Astrocyte of the cerebellum (primary cell): ENCODE data around the gene LSMEM2.

ENCODE experiments used
- DNase-seq: peaks from one replicate; pipeline ENCODE4 v3.0.0-alpha.2; 2011; ENCODE audit warnings: low read depth
- H3K4me3 ChIP-seq: 2 replicates; pipeline ENCODE4 v1.5.1; 2011; ENCODE audit warnings: mild to moderate bottlenecking, low read depth, low read length, moderate library complexity
- in situ Hi-C: cut with HindIII; loops from 2 replicates; pipeline ENCODE4 v1.10.0; 2017; ENCODE audit warnings: low sequenced_read_pairs
- TF ChIP-seq, protein P1 (sequence below): IDR thresholded peaks from 2 replicates; pipeline ENCODE4 v1.5.1; 2012; ENCODE audit warnings: low read length, low read depth, moderate library complexity, mild to moderate bottlenecking; ENCODE audit errors: missing control alignments

The LSMEM2 gene

DNA sequence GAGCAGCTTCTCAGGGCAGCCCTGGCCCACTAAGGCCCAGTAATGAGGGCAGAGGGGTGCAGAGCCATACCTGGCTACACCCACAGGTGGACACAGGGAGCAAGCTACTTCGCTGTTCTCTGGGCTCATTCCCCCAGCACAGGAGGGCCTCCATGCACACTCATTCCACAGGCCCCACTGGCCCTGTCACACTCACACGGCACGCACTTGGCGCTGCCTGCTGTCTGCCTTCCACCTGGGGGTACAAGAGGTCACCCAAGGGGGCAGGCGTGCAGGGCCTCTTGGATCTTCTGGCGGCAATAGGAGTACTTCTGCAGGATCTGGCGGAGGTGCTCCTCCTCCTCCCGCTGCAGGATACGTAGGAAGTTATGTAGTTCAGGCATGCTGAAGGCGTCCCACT lies 51.4 kb downstream of the LSMEM2 start:
- in situ Hi-C loops: loop anchor here (5.0 kb wide), 1 partner anchor 207 kb away; no protein-coding TSS in a partner anchor
- no peak for DNase-seq
- no peak overlapping the region for H3K4me3 ChIP-seq
- TF ChIP-seq, protein P1, sequence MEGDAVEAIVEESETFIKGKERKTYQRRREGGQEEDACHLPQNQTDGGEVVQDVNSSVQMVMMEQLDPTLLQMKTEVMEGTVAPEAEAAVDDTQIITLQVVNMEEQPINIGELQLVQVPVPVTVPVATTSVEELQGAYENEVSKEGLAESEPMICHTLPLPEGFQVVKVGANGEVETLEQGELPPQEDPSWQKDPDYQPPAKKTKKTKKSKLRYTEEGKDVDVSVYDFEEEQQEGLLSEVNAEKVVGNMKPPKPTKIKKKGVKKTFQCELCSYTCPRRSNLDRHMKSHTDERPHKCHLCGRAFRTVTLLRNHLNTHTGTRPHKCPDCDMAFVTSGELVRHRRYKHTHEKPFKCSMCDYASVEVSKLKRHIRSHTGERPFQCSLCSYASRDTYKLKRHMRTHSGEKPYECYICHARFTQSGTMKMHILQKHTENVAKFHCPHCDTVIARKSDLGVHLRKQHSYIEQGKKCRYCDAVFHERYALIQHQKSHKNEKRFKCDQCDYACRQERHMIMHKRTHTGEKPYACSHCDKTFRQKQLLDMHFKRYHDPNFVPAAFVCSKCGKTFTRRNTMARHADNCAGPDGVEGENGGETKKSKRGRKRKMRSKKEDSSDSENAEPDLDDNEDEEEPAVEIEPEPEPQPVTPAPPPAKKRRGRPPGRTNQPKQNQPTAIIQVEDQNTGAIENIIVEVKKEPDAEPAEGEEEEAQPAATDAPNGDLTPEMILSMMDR: no peak

DNA sequence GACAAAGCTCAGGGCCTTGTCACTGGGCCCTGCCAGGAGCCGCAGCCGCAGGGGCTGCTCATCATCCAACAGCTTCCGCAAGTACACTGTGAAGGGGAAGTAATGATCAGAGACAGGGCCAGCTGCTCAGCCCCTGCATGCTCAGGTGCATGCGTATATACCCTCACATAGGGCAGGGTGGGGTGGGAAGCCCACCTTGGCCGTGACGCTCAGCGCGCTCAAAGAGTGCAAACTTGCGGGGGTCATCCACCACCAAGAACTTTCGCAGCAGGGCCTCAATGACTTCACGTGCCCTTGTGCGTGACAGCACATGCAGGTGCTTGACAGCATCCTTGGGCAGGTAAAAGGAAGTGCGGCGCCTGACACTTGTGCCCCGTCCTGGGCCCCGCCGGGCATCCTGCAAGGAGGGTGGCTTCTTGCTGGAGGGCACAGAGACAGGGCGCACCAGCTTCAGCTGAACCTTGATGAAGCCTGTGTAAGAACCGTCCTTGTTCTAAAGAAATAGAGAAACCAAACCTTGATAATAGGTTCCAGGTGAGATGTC lies 52.5 kb downstream of the LSMEM2 start:
- DNase-seq: no peak
- in situ Hi-C loops: loop anchor here (5.0 kb wide), 1 partner anchor 206 kb away; no protein-coding TSS in a partner anchor
- H3K4me3 ChIP-seq: no peak overlapping the region
- TF ChIP-seq, protein P1: no peak

DNA sequence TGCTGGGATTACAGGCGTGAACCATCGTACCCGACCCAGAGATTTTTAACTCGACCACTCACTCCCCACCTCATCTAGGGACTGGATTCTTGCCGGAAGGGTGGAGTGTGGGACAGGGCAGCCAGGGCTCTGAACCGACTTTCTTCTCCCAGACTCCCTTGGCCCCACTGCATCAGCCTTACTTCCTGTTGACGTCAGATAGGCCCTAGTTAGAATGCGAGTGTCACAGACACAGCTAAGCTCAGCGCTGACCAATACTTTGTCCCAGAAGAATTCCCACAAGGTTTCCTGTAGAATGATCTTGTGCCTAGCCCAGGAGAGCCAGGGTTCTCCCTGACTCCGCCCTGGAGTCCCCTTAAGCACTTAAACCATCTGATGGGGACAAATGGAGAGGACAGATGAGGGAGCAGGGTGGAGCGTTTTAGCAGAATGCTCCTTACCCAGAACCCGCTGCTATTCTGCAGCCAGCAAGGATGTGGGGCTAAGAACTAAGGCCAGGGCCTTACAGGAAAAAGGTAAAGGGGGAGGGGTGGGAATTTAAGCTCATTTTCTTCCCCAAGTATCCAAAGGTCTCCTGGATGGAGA lies 54.9 kb downstream of the LSMEM2 start:
- in situ Hi-C loops: loop anchor here (5.0 kb wide), 1 partner anchor 203 kb away; no protein-coding TSS in a partner anchor

DNA sequence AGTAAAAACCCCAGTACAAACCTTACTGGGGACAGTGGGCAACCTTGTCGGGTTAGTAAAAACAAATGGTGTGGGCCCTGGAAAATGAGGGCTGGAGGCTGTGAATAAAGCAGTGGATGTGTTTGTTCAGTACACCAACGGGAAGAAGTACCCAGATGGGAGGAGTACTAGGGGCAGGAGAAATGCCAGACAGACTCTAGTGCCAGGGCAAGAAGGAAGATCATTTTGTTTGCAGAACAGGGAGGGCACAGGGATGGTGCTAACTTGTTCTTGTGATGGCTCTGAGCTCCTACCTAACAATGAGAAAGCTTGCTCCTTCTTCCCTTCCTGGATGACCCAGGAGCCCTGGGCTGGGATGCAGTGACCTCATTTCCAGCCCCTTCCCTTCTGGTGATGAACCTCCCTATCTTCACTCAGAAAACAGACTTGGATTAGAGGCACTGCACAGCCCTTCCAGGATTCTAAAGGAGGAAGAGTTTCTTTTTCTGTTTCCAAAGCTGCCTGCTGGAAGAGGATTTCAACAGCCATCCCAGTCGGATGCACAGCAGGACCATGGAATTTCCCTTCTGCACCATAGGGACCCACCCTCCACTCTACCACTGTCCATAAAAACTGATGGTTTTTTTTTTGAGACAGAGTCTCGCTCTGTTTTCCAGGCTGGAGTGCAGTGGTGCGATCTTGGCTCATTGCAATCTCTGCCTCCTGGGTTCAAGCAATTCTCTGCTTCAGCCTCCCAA lies 55.6 kb downstream of the LSMEM2 start:
- DNase-seq: no peak
- in situ Hi-C loops: loop anchor here (5.0 kb wide), 1 partner anchor 203 kb away; no protein-coding TSS in a partner anchor
- TF ChIP-seq, protein P1: no peak
- H3K4me3 ChIP-seq: no peak overlapping the region

More for the DNA sequence above, 54.9 kb downstream of the LSMEM2 start:
- no peak overlapping the region for H3K4me3 ChIP-seq
- TF ChIP-seq, protein P1: no peak
- no peak for DNase-seq

DNA sequence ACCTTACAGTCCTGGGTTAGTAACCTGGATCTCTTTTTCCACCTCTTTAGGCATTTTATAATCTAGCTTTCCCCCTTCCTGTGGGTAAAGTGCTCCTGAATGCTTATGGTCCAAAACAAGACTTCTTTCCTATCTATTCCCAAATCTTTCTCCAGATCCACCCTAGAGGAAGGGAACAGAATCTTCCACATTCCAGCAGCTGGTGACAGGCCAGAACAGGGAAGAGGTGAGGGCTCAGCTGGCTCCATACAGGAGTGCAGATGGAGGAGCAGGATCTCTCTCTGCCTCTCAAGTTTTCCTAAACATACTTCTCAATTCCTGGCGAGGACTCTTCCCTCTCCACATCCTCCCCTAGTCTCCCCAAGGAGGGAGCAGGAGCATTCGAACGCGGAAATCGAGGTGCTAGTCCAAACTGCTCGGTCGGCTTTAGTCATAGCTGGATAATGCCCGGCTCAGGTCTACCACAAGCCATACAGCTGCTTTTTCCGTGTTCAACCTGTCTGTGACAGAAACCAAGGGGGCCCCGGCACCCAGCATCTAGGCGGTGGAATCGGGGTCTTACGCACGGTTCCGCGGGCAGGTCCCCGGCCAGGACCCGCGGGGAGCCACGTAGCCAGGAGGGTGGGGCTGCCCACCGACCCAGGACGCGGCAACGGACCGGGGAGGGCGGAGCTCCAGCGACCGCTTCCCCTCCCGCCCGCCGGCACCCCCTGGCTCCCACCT lies 57.7 kb downstream of the LSMEM2 start:
- TF ChIP-seq, protein P1: no peak
- in situ Hi-C loops: no loop called here
- peak overlapping the region; percentile 74 for H3K4me3 ChIP-seq
- DNase-seq: no peak

DNA sequence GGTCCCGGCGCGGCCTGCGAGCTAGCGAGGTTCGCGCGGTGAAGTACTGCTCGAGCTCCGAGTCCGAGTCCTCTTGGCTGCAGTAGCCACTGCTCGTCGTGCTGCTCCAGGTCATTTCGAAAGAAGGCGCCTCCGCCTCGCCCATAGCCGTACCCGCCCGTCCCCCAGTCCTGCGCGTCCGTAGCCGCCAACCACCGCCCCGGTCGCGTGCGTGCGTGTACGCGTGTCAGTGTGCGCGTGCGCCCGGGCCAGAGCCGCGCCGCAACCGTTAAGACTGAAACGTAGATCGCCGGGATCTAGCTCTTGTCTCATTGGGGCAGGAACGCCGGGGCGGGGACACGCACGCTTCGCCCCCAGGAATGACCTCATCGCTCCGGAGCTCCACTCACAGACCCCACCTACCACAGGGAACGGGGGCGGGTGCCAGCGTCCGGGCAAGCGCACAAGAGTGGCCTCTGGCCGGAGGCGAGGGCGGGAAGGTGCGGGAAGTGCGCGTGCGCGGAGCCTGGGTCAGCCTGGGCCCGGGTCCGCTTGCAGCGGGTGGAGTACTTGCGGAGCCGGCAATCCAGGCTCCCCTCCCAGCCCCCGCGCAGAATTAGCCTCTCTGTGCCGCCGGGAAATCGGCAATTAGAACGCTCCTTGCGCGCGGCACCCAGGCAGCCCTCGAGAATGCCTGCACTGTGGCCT lies 58.4 kb downstream of the LSMEM2 start:
- peak; percentile 98 for DNase-seq
- in situ Hi-C loops: no loop called here
- H3K4me3 ChIP-seq: peak overlapping the region; percentile 74
- TF ChIP-seq, protein P1: no peak
